Panc1 (cell line): Measurements from ENCODE around the gene SGCA.

ENCODE experiments used
- TCF7L2 ChIP-seq: IDR thresholded peaks from 2 replicates; pipeline ENCODE4 v1.6.1; 2011; ENCODE audit warnings: mild to moderate bottlenecking, low read depth, low read length, inconsistent platforms
- TF ChIP-seq, protein P1 (sequence below), 2 experiments: IDR thresholded peaks; 2 replicates each; pipeline ENCODE4 v1.6.1; 2011 to 2012; ENCODE audit warnings: low read depth in 2 of 2, control low read depth in 1 of 2, low read length in 1 of 2, mild to moderate bottlenecking in 1 of 2, moderate library complexity in 1 of 2; ENCODE audit not compliant: insufficient read depth in 1 of 2

DNA sequence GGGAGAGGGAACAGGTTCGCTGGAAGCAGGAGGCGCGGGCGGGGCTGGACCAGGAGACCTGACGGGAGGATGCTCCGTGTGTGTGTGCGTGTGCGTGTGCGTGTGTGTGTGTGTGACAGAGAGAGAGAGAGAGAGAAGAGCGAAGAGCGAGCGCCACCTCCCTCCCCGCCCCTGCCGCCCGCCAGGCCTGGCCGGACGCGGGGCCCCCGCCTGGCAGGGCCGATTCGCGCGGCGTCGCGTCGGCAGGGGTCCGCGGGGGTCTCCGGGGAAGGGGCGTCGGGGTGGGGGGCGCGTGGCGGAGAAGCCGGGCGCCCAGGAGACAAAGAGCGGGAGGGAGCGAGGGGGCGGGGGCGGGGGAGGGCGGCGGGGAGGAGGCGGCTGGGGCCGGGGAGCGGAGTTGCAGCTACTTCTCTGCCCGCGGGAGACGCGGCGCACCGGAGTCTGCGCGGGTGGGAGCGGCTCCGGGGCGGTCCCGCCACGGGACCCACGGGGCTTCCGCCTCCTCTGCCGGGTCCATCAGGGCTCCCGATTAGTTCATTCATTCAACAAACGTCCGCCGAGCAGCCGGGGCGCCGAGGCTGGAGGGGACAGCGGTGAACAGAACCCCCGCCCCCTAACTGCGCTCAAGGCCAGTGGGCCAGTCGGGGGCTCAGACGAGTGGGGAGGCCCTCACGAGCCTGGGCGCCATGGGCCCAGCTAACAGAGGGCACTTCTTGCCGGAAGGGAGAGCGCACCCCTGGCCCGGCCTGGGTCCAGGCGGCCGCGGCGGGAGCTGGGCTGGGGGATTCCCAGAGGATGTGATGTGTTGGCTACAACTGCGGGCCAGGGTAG, 35.9 kb upstream of the SGCA start, which contains the start of gene SAMD14:
- no peak for TF ChIP-seq TCF7L2
- TF ChIP-seq, protein P1, sequence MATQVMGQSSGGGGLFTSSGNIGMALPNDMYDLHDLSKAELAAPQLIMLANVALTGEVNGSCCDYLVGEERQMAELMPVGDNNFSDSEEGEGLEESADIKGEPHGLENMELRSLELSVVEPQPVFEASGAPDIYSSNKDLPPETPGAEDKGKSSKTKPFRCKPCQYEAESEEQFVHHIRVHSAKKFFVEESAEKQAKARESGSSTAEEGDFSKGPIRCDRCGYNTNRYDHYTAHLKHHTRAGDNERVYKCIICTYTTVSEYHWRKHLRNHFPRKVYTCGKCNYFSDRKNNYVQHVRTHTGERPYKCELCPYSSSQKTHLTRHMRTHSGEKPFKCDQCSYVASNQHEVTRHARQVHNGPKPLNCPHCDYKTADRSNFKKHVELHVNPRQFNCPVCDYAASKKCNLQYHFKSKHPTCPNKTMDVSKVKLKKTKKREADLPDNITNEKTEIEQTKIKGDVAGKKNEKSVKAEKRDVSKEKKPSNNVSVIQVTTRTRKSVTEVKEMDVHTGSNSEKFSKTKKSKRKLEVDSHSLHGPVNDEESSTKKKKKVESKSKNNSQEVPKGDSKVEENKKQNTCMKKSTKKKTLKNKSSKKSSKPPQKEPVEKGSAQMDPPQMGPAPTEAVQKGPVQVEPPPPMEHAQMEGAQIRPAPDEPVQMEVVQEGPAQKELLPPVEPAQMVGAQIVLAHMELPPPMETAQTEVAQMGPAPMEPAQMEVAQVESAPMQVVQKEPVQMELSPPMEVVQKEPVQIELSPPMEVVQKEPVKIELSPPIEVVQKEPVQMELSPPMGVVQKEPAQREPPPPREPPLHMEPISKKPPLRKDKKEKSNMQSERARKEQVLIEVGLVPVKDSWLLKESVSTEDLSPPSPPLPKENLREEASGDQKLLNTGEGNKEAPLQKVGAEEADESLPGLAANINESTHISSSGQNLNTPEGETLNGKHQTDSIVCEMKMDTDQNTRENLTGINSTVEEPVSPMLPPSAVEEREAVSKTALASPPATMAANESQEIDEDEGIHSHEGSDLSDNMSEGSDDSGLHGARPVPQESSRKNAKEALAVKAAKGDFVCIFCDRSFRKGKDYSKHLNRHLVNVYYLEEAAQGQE (IDR thresholded peaks at IDR 0.05; ENCODE audit: insufficient read depth in 1 of 2, low read depth in 2 of 2, low read length in 1 of 2), result no peak
